Measurements from ENCODE around the gene CALY. TPM values are rescaled to one million over a fixed set of nuclear protein-coding genes. Genes with fewer than 3 reads are reported as not detected.

Gene CALY
- total RNA-seq, 1 donor from 2014 or later, result not detected

GRCh38 chr10:133336118-133336576, 549 bp downstream of the CALY start:
- no peaks in the 10 kb centered on the region for H3K36me3 ChIP-seq
- TF ChIP-seq, protein P1, sequence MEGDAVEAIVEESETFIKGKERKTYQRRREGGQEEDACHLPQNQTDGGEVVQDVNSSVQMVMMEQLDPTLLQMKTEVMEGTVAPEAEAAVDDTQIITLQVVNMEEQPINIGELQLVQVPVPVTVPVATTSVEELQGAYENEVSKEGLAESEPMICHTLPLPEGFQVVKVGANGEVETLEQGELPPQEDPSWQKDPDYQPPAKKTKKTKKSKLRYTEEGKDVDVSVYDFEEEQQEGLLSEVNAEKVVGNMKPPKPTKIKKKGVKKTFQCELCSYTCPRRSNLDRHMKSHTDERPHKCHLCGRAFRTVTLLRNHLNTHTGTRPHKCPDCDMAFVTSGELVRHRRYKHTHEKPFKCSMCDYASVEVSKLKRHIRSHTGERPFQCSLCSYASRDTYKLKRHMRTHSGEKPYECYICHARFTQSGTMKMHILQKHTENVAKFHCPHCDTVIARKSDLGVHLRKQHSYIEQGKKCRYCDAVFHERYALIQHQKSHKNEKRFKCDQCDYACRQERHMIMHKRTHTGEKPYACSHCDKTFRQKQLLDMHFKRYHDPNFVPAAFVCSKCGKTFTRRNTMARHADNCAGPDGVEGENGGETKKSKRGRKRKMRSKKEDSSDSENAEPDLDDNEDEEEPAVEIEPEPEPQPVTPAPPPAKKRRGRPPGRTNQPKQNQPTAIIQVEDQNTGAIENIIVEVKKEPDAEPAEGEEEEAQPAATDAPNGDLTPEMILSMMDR (IDR thresholded peaks at IDR 0.05; ENCODE audit: borderline replicate concordance), result no peak
- no peak for DNase-seq
- H3K4me1 ChIP-seq, result peaks cover 23% of the 10 kb centered on the region
- peaks cover 90% of the 10 kb centered on the region for H3K27me3 ChIP-seq (ENCODE audit: low read depth)
- no peaks in the 10 kb centered on the region for H3K9me3 ChIP-seq (replicated peaks)
- intact Hi-C loops (cut with micrococcal nuclease), result no loop called here
- peak overlapping the region; percentile 58 for H3K4me3 ChIP-seq
- no peak overlapping the region for H3K27ac ChIP-seq (replicated peaks)

GRCh38 chr10:133335246-133336117, 1.2 kb downstream of the CALY start:
- Histone ChIP-seq H3K4me1 (peaks cover 23% of the 10 kb centered on the region), H3K36me3 (no peaks in the 10 kb centered on the region), H3K9me3 (replicated peaks) (no peaks in the 10 kb centered on the region), H3K27ac (replicated peaks) (no peak overlapping the region), H3K4me3 (peak overlapping the region; percentile 58), H3K27me3 (ENCODE audit: low read depth) (peaks cover 88% of the 10 kb centered on the region)
- TF ChIP-seq, protein P1 (IDR thresholded peaks at IDR 0.05; ENCODE audit: borderline replicate concordance), result no peak
- peak; percentile 54 for DNase-seq
- intact Hi-C loops (cut with micrococcal nuclease), result no loop called here

GRCh38 chr10:133334503-133335245, 2.0 kb downstream of the CALY start:
- Histone ChIP-seq H3K4me1 (peaks cover 27% of the 10 kb centered on the region), H3K27me3 (ENCODE audit: low read depth) (peaks cover 86% of the 10 kb centered on the region), H3K4me3 (peak overlapping the region; percentile 58), H3K9me3 (replicated peaks) (no peaks in the 10 kb centered on the region), H3K36me3 (no peaks in the 10 kb centered on the region), H3K27ac (replicated peaks) (no peak overlapping the region)
- no peak for DNase-seq
- TF ChIP-seq, protein P1 (IDR thresholded peaks at IDR 0.05; ENCODE audit: borderline replicate concordance), result no peak
- intact Hi-C loops (cut with micrococcal nuclease), result no loop called here

DNA sequence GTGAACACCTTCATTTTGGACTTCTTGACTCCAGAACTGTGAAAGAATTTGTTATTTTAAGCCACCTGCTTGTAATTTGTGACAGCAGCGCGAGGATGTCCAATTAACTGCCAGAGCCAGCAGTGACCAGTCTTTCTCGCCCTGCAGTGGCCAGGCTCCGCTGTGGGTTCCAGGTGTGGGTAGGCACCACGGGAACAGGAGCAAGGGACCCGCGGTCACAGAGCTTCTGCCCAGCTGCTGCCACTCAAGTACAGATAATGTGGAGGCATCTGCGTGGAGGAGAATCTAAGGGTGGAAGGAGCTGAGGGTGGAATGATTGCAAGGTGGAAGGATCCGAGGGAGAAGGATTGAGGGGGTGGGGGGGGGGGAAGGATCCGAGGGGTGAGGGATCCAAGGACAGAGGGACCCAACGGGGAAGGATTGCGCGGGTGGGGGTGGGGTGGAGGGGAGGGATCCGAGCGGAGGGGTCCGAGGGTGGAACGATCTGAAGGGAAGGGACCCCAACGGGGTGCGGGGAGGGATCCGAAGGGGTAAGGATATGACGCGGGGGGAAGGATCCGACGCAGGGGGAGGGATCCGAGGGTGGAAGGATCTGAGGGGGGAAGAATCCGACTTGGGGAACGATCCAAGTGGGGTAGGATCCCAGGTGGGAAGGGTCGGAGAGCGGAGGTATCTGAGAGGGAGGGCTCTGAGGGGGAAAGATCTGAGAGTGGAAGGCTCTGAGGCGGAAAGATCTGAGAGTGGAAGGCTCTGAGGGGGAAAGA, 3.6 kb downstream of the CALY start:
- H3K27ac ChIP-seq (replicated peaks), result no peak overlapping the region
- H3K9me3 ChIP-seq (replicated peaks), result no peaks in the 10 kb centered on the region
- H3K4me1 ChIP-seq, result peaks cover 30% of the 10 kb centered on the region
- H3K4me3 ChIP-seq, result no peak overlapping the region
- no peak for DNase-seq
- H3K27me3 ChIP-seq (ENCODE audit: low read depth), result peaks cover 86% of the 10 kb centered on the region
- intact Hi-C loops (cut with micrococcal nuclease), result no loop called here
- H3K36me3 ChIP-seq, result no peaks in the 10 kb centered on the region
- TF ChIP-seq, protein P1 (IDR thresholded peaks at IDR 0.05; ENCODE audit: borderline replicate concordance), result no peak

Measured in left ventricle myocardium inferior (tissue), 1 donor.